Measurements from ENCODE around the gene P3H2.

DNA sequence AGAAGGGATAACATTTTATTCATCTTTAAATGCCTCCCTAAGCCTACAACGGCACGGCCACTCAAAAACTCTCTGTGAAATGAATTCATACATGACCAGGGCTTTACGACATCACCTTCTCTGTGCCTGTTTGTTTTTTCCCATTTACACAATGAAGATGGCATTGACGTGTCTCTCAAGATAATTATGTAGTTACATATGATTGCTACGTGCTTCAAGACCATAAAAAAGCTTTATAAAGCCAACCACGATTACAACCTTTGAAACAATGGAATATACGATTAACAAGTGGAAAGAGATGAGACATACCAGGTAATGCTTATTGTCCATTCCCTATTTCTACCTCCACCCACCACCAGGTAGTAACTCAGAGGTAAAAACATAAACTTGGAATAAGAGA, 168.4 kb downstream of the P3H2 start:
- TF ChIP-seq, protein P1, sequence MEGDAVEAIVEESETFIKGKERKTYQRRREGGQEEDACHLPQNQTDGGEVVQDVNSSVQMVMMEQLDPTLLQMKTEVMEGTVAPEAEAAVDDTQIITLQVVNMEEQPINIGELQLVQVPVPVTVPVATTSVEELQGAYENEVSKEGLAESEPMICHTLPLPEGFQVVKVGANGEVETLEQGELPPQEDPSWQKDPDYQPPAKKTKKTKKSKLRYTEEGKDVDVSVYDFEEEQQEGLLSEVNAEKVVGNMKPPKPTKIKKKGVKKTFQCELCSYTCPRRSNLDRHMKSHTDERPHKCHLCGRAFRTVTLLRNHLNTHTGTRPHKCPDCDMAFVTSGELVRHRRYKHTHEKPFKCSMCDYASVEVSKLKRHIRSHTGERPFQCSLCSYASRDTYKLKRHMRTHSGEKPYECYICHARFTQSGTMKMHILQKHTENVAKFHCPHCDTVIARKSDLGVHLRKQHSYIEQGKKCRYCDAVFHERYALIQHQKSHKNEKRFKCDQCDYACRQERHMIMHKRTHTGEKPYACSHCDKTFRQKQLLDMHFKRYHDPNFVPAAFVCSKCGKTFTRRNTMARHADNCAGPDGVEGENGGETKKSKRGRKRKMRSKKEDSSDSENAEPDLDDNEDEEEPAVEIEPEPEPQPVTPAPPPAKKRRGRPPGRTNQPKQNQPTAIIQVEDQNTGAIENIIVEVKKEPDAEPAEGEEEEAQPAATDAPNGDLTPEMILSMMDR (IDR thresholded peaks at IDR 0.05) = no peak
- TF ChIP-seq POLR2A (IDR thresholded peaks at IDR 0.05) (no peak), EP300 (IDR thresholded peaks at IDR 0.05) (no peak)
